Pons (tissue), 1 donor: Measurements from ENCODE around the gene CAMSAP1.
"Not testable (repeated sequence)": the region's sequence is repeated elsewhere in the genome, so short reads cannot be mapped to it uniquely, and the experiment has no call there.

Experiments
- DNase-seq: peaks from one replicate; pipeline ENCODE4 v3.0.0-alpha.2; 2016; ENCODE audit warnings: low spot score

Gene CAMSAP1

GRCh38 chr9:135901031-135901758 is 6.2 kb downstream of the CAMSAP1 start:
- DNase-seq: no peak

- DNase-seq: no peak
These were observed 8.5 kb downstream of the CAMSAP1 start for GRCh38 chr9:135898634-135899407.

DNA sequence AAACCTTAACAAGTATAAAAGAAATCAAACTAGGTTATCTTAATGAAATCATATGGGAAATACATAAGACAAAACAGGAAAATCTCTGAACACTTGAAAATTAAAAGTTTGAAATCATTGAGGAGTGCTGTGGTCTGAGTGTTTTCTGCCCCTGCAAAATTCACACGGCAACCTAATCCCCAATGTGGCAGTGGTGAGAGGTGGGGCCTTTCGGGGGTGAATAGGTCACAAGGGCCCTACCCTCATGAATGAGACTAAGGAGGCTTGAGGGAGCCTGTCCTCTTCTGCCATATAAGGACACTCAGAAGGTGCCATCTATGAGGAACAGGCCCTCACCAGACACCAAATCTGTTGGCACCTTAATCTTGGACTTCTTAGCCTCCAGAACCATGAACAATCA is 10.7 kb downstream of the CAMSAP1 start:
- DNase-seq: no peak

DNA sequence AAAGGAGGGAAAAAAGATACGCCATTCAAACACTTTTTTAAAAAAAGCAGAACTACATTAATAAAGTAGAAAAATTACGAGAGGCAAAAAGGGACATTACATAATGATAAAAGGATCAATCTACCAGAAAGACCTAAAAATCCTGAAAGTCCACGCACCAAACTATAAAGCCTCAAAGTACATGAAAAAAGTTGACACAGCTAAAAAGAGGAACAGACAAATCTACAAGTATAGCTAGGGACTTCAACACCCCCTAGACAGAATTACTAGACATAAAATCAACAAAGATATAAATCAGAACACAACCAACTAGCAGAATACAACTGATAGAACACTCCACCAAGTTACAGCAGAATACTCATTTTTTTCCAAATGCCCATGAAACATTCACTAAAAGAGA is 11.1 kb downstream of the CAMSAP1 start:
- DNase-seq: no peak

- no peak for DNase-seq
These were observed 12.0 kb downstream of the CAMSAP1 start for GRCh38 chr9:135895202-135895848.

DNA sequence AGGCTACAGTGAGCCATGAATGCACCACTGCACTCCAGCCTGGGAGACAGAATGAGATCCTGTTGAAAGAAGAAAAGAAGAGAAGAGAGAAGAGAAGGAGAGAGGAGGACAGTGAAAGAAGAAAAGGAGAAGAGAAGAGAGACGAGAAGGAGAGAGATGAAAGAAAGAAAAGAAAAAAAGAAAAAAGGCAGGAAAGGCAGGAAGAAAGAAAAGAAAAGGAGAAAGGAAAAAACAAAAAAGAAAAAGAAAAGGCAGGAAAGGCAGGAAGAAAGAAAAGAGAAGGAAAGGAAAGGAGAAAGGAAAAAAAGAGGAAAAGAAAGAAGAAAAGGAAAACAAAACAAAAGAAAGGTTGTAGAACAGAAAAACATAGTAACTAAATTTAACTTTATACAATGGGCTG is 14.2 kb downstream of the CAMSAP1 start:
- DNase-seq: no peak

DNA sequence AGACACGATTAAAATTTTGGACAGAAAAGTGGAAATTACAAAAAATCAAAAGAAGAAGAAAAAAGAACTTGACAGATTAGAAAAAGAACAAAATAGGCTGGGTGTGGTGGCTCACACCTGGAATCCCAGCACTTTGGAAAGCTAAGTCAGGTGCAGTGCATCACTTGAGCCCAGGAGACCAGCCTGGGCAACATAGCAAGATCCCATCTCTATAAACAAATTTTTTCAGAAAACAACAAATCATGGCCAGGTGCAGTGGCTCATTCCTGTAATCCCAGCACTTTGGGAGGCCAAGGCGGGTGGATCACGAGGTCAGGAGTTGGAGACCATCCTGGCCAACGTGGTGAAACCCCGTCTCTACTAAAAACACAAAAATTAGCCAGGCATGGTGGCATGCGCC is 15.0 kb downstream of the CAMSAP1 start:
- DNase-seq: not testable (repeated sequence)

GRCh38 chr9:135891027-135891631 is 16.2 kb downstream of the CAMSAP1 start:
- DNase-seq: no peak

- no peak for DNase-seq
These were observed 16.9 kb downstream of the CAMSAP1 start for GRCh38 chr9:135890190-135891026.

GRCh38 chr9:135889564-135890189 is 17.7 kb downstream of the CAMSAP1 start:
- DNase-seq: no peak

GRCh38 chr9:135888766-135889394 is 18.5 kb downstream of the CAMSAP1 start:
- no peak for DNase-seq

- DNase-seq: no peak
These were observed 19.1 kb downstream of the CAMSAP1 start for GRCh38 chr9:135888126-135888765.

DNA sequence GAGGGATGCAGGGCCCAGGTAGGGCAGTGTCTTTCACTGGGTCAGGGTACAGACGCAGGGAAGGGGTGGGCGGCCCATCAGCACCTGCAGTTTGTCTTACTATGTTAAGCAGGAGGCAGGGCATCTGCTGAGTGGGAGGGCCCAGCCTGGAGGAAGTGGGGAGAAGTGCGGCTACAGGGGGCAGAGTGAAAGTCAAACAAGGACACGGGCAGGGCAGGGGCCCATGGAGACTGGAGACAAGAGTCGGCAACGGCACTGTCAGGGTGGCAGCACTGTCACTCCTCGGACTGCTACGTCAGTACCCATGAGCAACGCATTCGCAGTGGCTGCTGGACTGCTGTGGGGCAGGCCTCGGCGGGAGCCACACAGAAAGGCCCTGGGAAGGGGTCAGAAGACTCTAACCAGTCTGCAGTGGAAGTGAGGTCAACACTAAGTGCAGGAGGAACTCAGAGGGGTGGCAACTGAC is 19.7 kb downstream of the CAMSAP1 start:
- DNase-seq: peak; percentile 44

GRCh38 chr9:135887021-135887507 is 20.3 kb downstream of the CAMSAP1 start:
- peak; percentile 81 for DNase-seq

- peak; percentile 71 for DNase-seq
These were observed 21.0 kb downstream of the CAMSAP1 start for GRCh38 chr9:135886147-135886981.

DNA sequence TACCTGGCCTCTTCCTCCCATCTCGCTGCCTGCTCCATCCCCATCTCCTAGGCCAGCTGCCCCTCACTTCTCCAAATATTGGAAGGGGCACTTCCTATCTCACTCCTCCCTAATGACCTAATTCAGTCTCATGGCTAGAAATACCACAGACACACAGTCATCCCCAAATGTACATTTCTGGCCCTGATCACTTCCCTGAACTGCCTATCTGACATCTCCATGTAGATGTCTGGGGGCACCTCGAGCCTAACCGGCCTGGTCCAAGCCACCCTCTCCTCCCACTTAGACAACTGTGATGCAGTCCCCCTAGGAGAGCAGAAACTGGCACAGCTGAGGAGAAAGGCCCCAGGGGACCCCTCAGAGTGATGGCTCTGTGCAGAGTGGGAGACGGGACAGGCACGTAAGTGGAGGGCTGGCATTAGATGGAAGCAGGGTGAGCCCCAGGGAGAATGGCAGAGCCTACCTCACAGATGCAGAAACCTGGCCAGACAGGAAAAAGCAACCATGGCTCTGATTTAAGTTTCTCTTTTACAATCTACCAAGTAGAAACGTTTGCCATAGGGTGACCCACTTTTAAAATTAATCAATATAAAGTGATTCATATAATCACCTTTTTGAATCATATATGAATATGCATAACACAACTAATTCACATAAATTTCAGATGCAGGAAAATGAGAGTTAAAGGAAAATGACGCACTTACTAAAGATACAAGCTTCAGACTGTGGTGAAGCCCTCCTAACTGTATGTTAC is 22.1 kb downstream of the CAMSAP1 start:
- no peak for DNase-seq

GRCh38 chr9:135884328-135885035 is 22.9 kb downstream of the CAMSAP1 start:
- peak; percentile 68 for DNase-seq
